WTC11 (cell line): ENCODE measurements around the gene SLC2A14.

Experiments used
- ATF3 ChIP-seq: sonication (generic); formaldehyde crosslinking; conservative IDR thresholded peaks from 2 replicates; pipeline ENCODE4 v1.8.1; 2022; ENCODE audit warnings: mild to moderate bottlenecking, missing genetic modification reagents
- ATF6 ChIP-seq: sonication (generic); formaldehyde crosslinking; IDR thresholded peaks from 2 replicates; pipeline ENCODE4 v1.8.1; 2023; ENCODE audit warnings: mild to moderate bottlenecking, missing genetic modification reagents
- CTCF ChIP-seq: fragments of 200-600 bp; IDR thresholded peaks from 2 replicates; pipeline ENCODE4 v1.8.0; 2022; ENCODE audit warnings: antibody characterized with exemption
- ESRRA ChIP-seq: sonication (generic); formaldehyde crosslinking; IDR thresholded peaks from 2 replicates; pipeline ENCODE4 v1.8.1; 2022; ENCODE audit warnings: mild to moderate bottlenecking, missing genetic modification reagents, borderline replicate concordance
- ETV6 ChIP-seq: sonication (generic); formaldehyde crosslinking; IDR thresholded peaks from 2 replicates; pipeline ENCODE4 v1.8.1; 2022; ENCODE audit warnings: mild to moderate bottlenecking, missing genetic modification reagents
- FOXK1 ChIP-seq: sonication (generic); formaldehyde crosslinking; IDR thresholded peaks from 2 replicates; pipeline ENCODE4 v1.8.0; 2022; ENCODE audit warnings: mild to moderate bottlenecking, moderate library complexity, missing genetic modification reagents
- JUN ChIP-seq: sonication (generic); formaldehyde crosslinking; IDR thresholded peaks from 2 replicates; pipeline ENCODE4 v1.8.0; 2023; ENCODE audit warnings: mild to moderate bottlenecking, missing genetic modification reagents
- MYBL2 ChIP-seq: sonication (generic); formaldehyde crosslinking; IDR thresholded peaks from 2 replicates; pipeline ENCODE4 v1.8.1; 2023; ENCODE audit warnings: mild to moderate bottlenecking, moderate library complexity, missing genetic modification reagents
- NFE2L1 ChIP-seq: sonication (generic); formaldehyde crosslinking; IDR thresholded peaks from 2 replicates; pipeline ENCODE4 v1.8.1; 2023; ENCODE audit warnings: missing genetic modification reagents
- PRRX2 ChIP-seq: fragments of 250-450 bp; sonication (Bioruptor Pico); IDR thresholded peaks from 2 replicates; pipeline ENCODE4 v1.8.0; 2021; ENCODE audit warnings: mild to moderate bottlenecking
- ZNF121 ChIP-seq: sonication (generic); formaldehyde crosslinking; IDR thresholded peaks from 2 replicates; pipeline ENCODE4 v1.8.0; 2023; ENCODE audit warnings: missing genetic modification reagents

- no peak for TF ChIP-seq ATF6
- TF ChIP-seq CTCF, result no peak
- no peak for TF ChIP-seq ATF3 (CRISPR knock-in tag)
- TF ChIP-seq NFE2L1 (CRISPR knock-in tag), result no peak
- no peak for TF ChIP-seq ESRRA (CRISPR knock-in tag)
- TF ChIP-seq FOXK1 (CRISPR knock-in tag), result no peak
- TF ChIP-seq JUN (CRISPR knock-in tag), result no peak
- no peak for TF ChIP-seq ZNF121 (CRISPR knock-in tag)
- TF ChIP-seq MYBL2 (CRISPR knock-in tag), result no peak
- TF ChIP-seq ETV6 (CRISPR knock-in tag), result no peak
- no peak for TF ChIP-seq PRRX2
Measured at GRCh38 chr12:7877420-7877819, 4.7 kb upstream of the SLC2A14 start.
